NB4 (cell line): ENCODE data around the gene PDGFD.
"Not testable (repeated sequence)": the region's sequence is repeated elsewhere in the genome, so short reads cannot be mapped to it uniquely, and the experiment has no call there.

ENCODE experiments used
- DNase-seq: peaks from one replicate; pipeline ENCODE4 v3.0.0; 2010; ENCODE audit warnings: low read depth
- H3K4me3 ChIP-seq: one replicate; pipeline ENCODE4 v1.5.1; 2011; ENCODE audit warnings: mild to moderate bottlenecking, low read depth, low read length, moderate library complexity
- CTCF ChIP-seq: IDR thresholded peaks from one replicate; pipeline ENCODE4 v1.5.1; 2012; ENCODE audit warnings: low read depth, low read length
- MAX ChIP-seq: IDR thresholded peaks from 2 replicates; pipeline ENCODE4 v1.6.1; 2011; ENCODE audit warnings: low read depth, low read length
- MYC ChIP-seq: IDR thresholded peaks from 2 replicates; pipeline ENCODE4 v1.6.1; 2011; ENCODE audit warnings: low read depth, low read length
- POLR2A ChIP-seq: IDR thresholded peaks from 2 replicates; pipeline ENCODE4 v1.6.1; 2011; ENCODE audit warnings: mild to moderate bottlenecking; ENCODE audit not compliant: insufficient read length; ENCODE audit errors: extremely low read depth

The PDGFD gene

GRCh38 chr11:104051778-104052177 lies 112.2 kb downstream of the PDGFD start:
- DNase-seq, result no peak
- no peak for TF ChIP-seq POLR2A
- no peak for TF ChIP-seq MYC
- no peak for TF ChIP-seq CTCF
- TF ChIP-seq MAX, result no peak
- H3K4me3 ChIP-seq, result no peak overlapping the region

GRCh38 chr11:104049116-104049515 lies 114.8 kb downstream of the PDGFD start:
- TF ChIP-seq POLR2A, result no peak
- no peak for TF ChIP-seq MYC
- TF ChIP-seq CTCF, result no peak
- no peak for TF ChIP-seq MAX
- no peak for DNase-seq
- H3K4me3 ChIP-seq, result no peak overlapping the region

GRCh38 chr11:104046858-104047257 lies 117.1 kb downstream of the PDGFD start:
- not testable (repeated sequence) for DNase-seq, H3K4me3 ChIP-seq

GRCh38 chr11:104046331-104046730 lies 117.6 kb downstream of the PDGFD start:
- H3K4me3 ChIP-seq, result no peak overlapping the region

GRCh38 chr11:104043678-104044239 lies 120.2 kb downstream of the PDGFD start:
- TF ChIP-seq MYC, result no peak
- no peak for TF ChIP-seq POLR2A
- no peak for TF ChIP-seq CTCF
- no peak for TF ChIP-seq MAX
- H3K4me3 ChIP-seq, result no peak overlapping the region
- no peak for DNase-seq

More at GRCh38 chr11:104046331-104046730, 117.6 kb downstream of the PDGFD start:
- no peak for TF ChIP-seq MYC
- TF ChIP-seq CTCF, result no peak
- no peak for TF ChIP-seq MAX
- no peak for TF ChIP-seq POLR2A
- DNase-seq, result no peak

GRCh38 chr11:104043142-104043541 lies 120.8 kb downstream of the PDGFD start:
- DNase-seq, result no peak
- TF ChIP-seq MYC (no peak), CTCF (no peak), MAX (no peak)
- H3K4me3 ChIP-seq, result no peak overlapping the region
